SK-N-DZ (cell line): ENCODE data around the gene R3HDM2.
"Not testable (repeated sequence)": the region's sequence is repeated elsewhere in the genome, so short reads cannot be mapped to it uniquely, and the experiment has no call there.

Experiments
- DNase-seq: peaks from one replicate; pipeline ENCODE4 v3.0.0-alpha.2; 2015; ENCODE audit warnings: low spot score

R3HDM2 gene

GRCh38 chr12:57426948-57427347, 3.9 kb downstream of the R3HDM2 start:
- not testable (repeated sequence) for DNase-seq

GRCh38 chr12:57420482-57420881, 10.4 kb downstream of the R3HDM2 start:
- DNase-seq: no peak

- DNase-seq: no peak
Measured at GRCh38 chr12:57419495-57419894, 11.3 kb downstream of the R3HDM2 start.

GRCh38 chr12:57418255-57418654, 12.6 kb downstream of the R3HDM2 start:
- DNase-seq: no peak

GRCh38 chr12:57416039-57416996, 14.5 kb downstream of the R3HDM2 start:
- DNase-seq: no peak

GRCh38 chr12:57415088-57415487, 15.8 kb downstream of the R3HDM2 start:
- no peak for DNase-seq

GRCh38 chr12:57414160-57414559, 16.7 kb downstream of the R3HDM2 start:
- DNase-seq: not testable (repeated sequence)

GRCh38 chr12:57410534-57410933, 20.3 kb downstream of the R3HDM2 start:
- DNase-seq: no peak

GRCh38 chr12:57404966-57405640, 25.7 kb downstream of the R3HDM2 start:
- DNase-seq: no peak

GRCh38 chr12:57402156-57402555, 28.7 kb downstream of the R3HDM2 start:
- not testable (repeated sequence) for DNase-seq

- DNase-seq: no peak
Measured at GRCh38 chr12:57401165-57401564, 29.7 kb downstream of the R3HDM2 start.

GRCh38 chr12:57399718-57400463, 31.0 kb downstream of the R3HDM2 start:
- DNase-seq: not testable (repeated sequence)

GRCh38 chr12:57397441-57397840, 33.4 kb downstream of the R3HDM2 start:
- no peak for DNase-seq

- no peak for DNase-seq
Measured at GRCh38 chr12:57395121-57395520, 35.7 kb downstream of the R3HDM2 start.

GRCh38 chr12:57390174-57390573, 40.7 kb downstream of the R3HDM2 start:
- DNase-seq: no peak

GRCh38 chr12:57389033-57389432, 41.8 kb downstream of the R3HDM2 start:
- DNase-seq: no peak

GRCh38 chr12:57388425-57388824, 42.4 kb downstream of the R3HDM2 start:
- no peak for DNase-seq

GRCh38 chr12:57386187-57386720, 44.6 kb downstream of the R3HDM2 start:
- no peak for DNase-seq

GRCh38 chr12:57385586-57385985, 45.3 kb downstream of the R3HDM2 start:
- DNase-seq: no peak

GRCh38 chr12:57384478-57384877, 46.4 kb downstream of the R3HDM2 start:
- no peak for DNase-seq

GRCh38 chr12:57381693-57382220, 49.1 kb downstream of the R3HDM2 start:
- DNase-seq: no peak
